ENCODE data around the gene PRDM8.

PRDM8 gene

GRCh38 chr4:80184053-80184824 is 13.1 kb upstream of the PRDM8 start:
- DNase-seq = peak; percentile 49

- DNase-seq = no peak
These were observed 12.2 kb upstream of the PRDM8 start for GRCh38 chr4:80184825-80185756.

GRCh38 chr4:80185787-80186548 is 11.3 kb upstream of the PRDM8 start:
- DNase-seq = no peak

GRCh38 chr4:80186676-80187075 is 10.6 kb upstream of the PRDM8 start:
- DNase-seq = no peak

- DNase-seq = no peak
These were observed 9.6 kb upstream of the PRDM8 start for GRCh38 chr4:80187677-80188076.

- no peak for DNase-seq
These were observed 8.9 kb upstream of the PRDM8 start for GRCh38 chr4:80188457-80188800.

- no peak for DNase-seq
These were observed 8.4 kb upstream of the PRDM8 start for GRCh38 chr4:80188801-80189458.

- no peak for DNase-seq
These were observed 7.7 kb upstream of the PRDM8 start for GRCh38 chr4:80189581-80189955.

GRCh38 chr4:80189956-80190677 is 7.2 kb upstream of the PRDM8 start:
- no peak for DNase-seq

- DNase-seq = no peak
These were observed 4.9 kb upstream of the PRDM8 start for GRCh38 chr4:80192252-80192866.

GRCh38 chr4:80192937-80193336 is 4.4 kb upstream of the PRDM8 start:
- DNase-seq = no peak

GRCh38 chr4:80195441-80196140 is 1.7 kb upstream of the PRDM8 start:
- DNase-seq = no peak

- no peak for DNase-seq
These were observed 913 bp upstream of the PRDM8 start for GRCh38 chr4:80196259-80196921.

- no peak for DNase-seq
These were observed 518 bp downstream of the PRDM8 start for GRCh38 chr4:80197601-80198440.

GRCh38 chr4:80198441-80198837 is 1.1 kb downstream of the PRDM8 start:
- no peak for DNase-seq

- DNase-seq = no peak
These were observed 1.8 kb downstream of the PRDM8 start for GRCh38 chr4:80199004-80199560.

GRCh38 chr4:80199947-80200346 is 2.6 kb downstream of the PRDM8 start:
- DNase-seq = no peak

GRCh38 chr4:80201252-80202151 is 4.2 kb downstream of the PRDM8 start:
- DNase-seq = no peak

All from 8988T (cell line).